ENCODE data around the gene ZNF148. TPM values are rescaled to one million over a fixed set of nuclear protein-coding genes. Genes with fewer than 3 reads are reported as not detected.

ZNF148 gene
- polyA plus RNA-seq, 1 donor: 22.9 TPM

DNA sequence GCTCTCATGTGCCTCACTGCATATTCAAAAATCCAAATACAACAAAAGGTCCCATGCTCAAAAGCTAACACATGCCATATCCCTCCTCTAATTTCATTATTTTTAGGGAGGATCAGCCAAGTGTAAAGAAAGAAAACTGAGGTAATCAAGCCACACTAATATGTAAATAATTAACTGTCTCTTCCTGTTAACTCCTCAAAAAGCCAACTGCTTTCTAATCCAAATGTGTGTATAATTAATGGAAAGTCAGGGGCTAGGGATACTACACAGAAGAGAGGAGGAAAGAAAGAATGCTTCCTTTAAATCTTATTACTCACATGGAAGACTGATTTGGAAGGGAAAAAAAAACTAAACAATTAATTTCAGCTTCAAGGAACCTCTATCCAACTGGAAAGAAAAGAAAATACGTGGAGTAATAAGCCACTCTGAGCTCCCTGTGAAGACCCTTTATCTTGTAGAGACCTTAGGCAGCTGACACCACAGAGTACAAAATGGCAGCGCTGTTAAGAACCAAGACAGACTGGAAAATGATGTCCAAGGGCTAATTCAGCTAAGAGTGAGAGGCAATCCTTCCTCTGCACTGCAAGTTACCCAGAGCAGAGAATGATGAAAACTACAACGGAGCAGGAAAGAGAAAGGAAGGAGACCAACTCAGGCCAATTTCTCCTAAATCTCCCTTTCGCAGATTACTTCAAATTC lies 56.8 kb downstream of the ZNF148 start:
- Histone ChIP-seq H3K4me1 (ENCODE audit: control insufficient read depth, insufficient read depth, low read length) (no peaks in the 10 kb centered on the region), H3K4me3 (ENCODE audit: low read length) (no peak overlapping the region), H3K36me3 (ENCODE audit: control insufficient read depth, insufficient read depth, low read length) (peaks cover 18% of the 10 kb centered on the region), H3K27ac (ENCODE audit: low read length) (no peak overlapping the region), H3K9me3 (ENCODE audit: control insufficient read depth, low read depth, low read length) (no peaks in the 10 kb centered on the region), H3K27me3 (ENCODE audit: control insufficient read depth, insufficient read depth, low read length) (no peaks in the 10 kb centered on the region)
- no peak for DNase-seq
- WGBS (ENCODE audit: insufficient coverage, low lambda C conversion rate): 93% methylated on average over 2 of the region's 4 CpGs

DNA sequence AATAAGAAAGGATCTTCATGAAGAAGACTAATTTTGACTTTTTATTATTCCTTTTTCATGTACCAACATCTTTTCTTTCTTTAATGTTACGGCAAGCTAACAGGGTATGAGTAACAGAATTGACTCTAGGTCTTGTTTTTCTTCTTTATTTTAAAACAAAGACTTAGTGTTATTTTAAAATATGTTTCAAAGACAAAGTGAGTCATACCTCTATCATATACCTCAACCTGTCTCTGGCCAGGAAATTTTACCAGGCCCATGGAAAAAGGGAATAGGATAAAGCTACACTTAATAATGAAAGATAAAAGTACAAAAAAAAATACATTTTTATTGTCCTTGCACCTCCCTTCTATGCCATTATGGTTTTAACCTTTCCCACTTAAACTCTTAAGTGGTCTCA lies 57.4 kb downstream of the ZNF148 start:
- H3K27me3 ChIP-seq (ENCODE audit: control insufficient read depth, insufficient read depth, low read length): no peaks in the 10 kb centered on the region
- DNase-seq: no peak
- peaks cover 21% of the 10 kb centered on the region for H3K36me3 ChIP-seq (ENCODE audit: control insufficient read depth, insufficient read depth, low read length)
- no peak overlapping the region for H3K4me3 ChIP-seq (ENCODE audit: low read length)
- no peaks in the 10 kb centered on the region for H3K9me3 ChIP-seq (ENCODE audit: control insufficient read depth, low read depth, low read length)
- no peak overlapping the region for H3K27ac ChIP-seq (ENCODE audit: low read length)
- H3K4me1 ChIP-seq (ENCODE audit: control insufficient read depth, insufficient read depth, low read length): no peaks in the 10 kb centered on the region
- 100% methylated on average over 1 of the region's 1 CpG for WGBS (ENCODE audit: insufficient coverage, low lambda C conversion rate)

DNA sequence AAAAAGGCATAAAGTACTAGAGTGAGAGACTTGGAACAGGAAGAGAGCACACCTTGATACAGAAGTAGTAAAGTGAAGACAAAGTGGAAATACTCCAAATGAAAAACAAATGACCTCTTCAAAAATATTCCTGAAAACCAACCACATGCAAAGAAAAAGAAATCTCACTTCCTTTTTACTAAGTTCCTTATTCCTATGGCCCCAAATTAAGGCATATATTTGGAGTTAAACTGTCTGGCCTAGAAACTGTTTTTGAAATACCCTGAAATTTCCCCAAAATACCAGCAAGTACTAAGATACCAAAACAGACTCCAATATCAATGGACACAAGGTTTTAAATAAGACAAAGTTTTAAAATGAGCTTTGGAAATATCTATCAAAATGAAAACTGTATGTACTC lies 58.2 kb downstream of the ZNF148 start:
- no peaks in the 10 kb centered on the region for H3K9me3 ChIP-seq (ENCODE audit: control insufficient read depth, low read depth, low read length)
- H3K36me3 ChIP-seq (ENCODE audit: control insufficient read depth, insufficient read depth, low read length): peaks cover 20% of the 10 kb centered on the region
- no peaks in the 10 kb centered on the region for H3K4me1 ChIP-seq (ENCODE audit: control insufficient read depth, insufficient read depth, low read length)
- no peaks in the 10 kb centered on the region for H3K27me3 ChIP-seq (ENCODE audit: control insufficient read depth, insufficient read depth, low read length)
- H3K27ac ChIP-seq (ENCODE audit: low read length): no peak overlapping the region
- H3K4me3 ChIP-seq (ENCODE audit: low read length): no peak overlapping the region
- no peak for DNase-seq

DNA sequence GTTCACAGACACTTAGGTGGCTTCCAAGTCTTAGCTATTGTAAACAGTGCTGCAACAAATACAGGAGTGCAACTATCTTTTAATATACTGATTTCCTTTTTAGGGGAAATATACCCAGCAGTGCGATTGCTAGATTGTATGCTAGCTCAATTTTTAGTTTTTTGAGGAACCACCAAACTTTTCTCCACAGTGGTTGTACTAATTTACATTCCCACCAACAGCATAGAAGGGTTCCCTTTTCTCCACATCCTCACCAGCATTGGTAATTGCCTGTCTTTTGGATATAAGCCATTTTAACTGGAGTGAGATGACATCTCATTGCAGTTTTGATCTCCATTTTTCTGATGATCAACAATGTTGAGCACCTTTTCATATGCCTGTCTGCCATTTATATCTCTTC lies 58.9 kb downstream of the ZNF148 start:
- H3K36me3 ChIP-seq (ENCODE audit: control insufficient read depth, insufficient read depth, low read length): peaks cover 20% of the 10 kb centered on the region
- H3K4me1 ChIP-seq (ENCODE audit: control insufficient read depth, insufficient read depth, low read length): no peaks in the 10 kb centered on the region
- WGBS (ENCODE audit: insufficient coverage, low lambda C conversion rate): no CpG with 5 or more reads among the region's 1 CpG
- no peak overlapping the region for H3K4me3 ChIP-seq (ENCODE audit: low read length)
- no peak for DNase-seq
- H3K27ac ChIP-seq (ENCODE audit: low read length): no peak overlapping the region
- H3K9me3 ChIP-seq (ENCODE audit: control insufficient read depth, low read depth, low read length): no peaks in the 10 kb centered on the region
- no peaks in the 10 kb centered on the region for H3K27me3 ChIP-seq (ENCODE audit: control insufficient read depth, insufficient read depth, low read length)

DNA sequence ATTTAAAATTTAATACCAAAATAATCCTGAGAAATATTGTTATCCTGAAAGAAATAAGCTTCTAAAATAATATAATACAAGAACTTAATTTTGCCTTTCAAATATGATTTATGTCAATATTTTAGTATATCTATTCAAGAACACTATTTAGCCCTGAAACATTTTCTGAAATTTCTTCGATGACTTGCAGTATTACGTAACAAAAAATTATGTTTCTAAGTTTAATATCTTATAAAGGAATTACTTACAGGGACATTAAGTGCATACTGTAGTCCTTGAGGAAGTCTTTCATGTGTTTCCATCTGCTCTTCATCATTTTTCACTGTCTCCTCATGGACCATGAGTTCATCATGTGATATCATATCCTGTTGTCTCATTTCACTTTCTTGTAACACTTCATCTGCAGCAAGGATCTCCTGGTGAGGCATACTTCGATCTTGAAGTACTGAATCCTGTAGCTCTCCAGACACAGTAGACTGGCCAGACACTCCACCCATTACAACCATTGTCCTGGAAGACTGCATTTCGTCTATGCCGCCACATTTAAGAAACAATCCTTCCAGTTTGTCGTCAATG lies 62.0 kb downstream of the ZNF148 start:
- Histone ChIP-seq H3K9me3 (ENCODE audit: control insufficient read depth, low read depth, low read length) (no peaks in the 10 kb centered on the region), H3K36me3 (ENCODE audit: control insufficient read depth, insufficient read depth, low read length) (peaks cover 14% of the 10 kb centered on the region), H3K27ac (ENCODE audit: low read length) (no peak overlapping the region), H3K4me1 (ENCODE audit: control insufficient read depth, insufficient read depth, low read length) (no peaks in the 10 kb centered on the region), H3K4me3 (ENCODE audit: low read length) (no peak overlapping the region), H3K27me3 (ENCODE audit: control insufficient read depth, insufficient read depth, low read length) (no peaks in the 10 kb centered on the region)
- WGBS (ENCODE audit: insufficient coverage, low lambda C conversion rate): 100% methylated on average over 2 of the region's 6 CpGs
- no peak for DNase-seq

DNA sequence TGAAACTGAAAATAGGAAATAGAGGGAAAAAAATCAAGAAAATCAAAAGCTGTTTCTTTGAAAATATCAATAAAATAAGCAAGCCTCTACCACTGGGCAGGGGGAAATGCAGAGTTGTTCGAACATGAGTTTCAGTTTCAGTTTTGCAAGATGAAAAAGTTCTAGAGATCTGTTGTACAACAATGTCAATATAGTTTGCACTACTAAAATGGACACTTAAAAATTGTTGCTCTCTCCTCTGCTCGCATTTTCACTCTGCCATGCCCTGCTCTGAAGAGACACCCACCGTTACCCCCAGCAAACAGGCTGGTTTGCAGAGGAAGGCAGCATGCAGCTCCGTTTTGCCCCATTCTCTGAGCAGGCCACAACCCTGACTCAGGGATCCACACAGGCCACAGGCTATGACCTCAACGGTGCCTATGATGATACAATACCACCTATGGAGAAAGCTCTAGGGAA lies 64.5 kb downstream of the ZNF148 start:
- DNase-seq: peak in 1 of 2 donors; percentile 48
- peaks cover 14% of the 10 kb centered on the region for H3K36me3 ChIP-seq (ENCODE audit: control insufficient read depth, insufficient read depth, low read length)
- no peaks in the 10 kb centered on the region for H3K4me1 ChIP-seq (ENCODE audit: control insufficient read depth, insufficient read depth, low read length)
- H3K27me3 ChIP-seq (ENCODE audit: control insufficient read depth, insufficient read depth, low read length): no peaks in the 10 kb centered on the region
- H3K9me3 ChIP-seq (ENCODE audit: control insufficient read depth, low read depth, low read length): no peaks in the 10 kb centered on the region
- no CpG with 5 or more reads among the region's 5 CpGs for WGBS (ENCODE audit: insufficient coverage, low lambda C conversion rate)
- no peak overlapping the region for H3K4me3 ChIP-seq (ENCODE audit: low read length)
- no peak overlapping the region for H3K27ac ChIP-seq (ENCODE audit: low read length)

DNA sequence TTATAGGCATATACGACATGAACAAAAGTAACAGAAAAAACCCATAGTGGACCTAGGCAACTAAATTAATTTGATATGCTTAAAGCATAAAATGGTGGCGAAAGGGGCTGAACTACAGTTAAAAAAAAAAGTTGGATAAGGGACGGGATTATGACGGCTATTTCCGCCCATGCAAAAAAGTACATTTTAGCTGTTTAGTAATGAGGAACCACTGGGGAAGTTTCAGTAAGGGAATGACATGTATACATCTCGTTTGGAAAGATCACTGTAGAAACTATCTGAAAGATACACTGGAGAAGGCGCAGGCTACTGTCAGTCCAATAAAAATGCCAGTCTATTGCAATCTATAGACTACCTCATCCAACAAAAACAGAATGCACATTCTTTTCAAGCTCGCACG lies 65.6 kb downstream of the ZNF148 start:
- H3K4me1 ChIP-seq (ENCODE audit: control insufficient read depth, insufficient read depth, low read length): no peaks in the 10 kb centered on the region
- no peak for DNase-seq
- 93% methylated on average over 3 of the region's 9 CpGs for WGBS (ENCODE audit: insufficient coverage, low lambda C conversion rate)
- H3K27me3 ChIP-seq (ENCODE audit: control insufficient read depth, insufficient read depth, low read length): no peaks in the 10 kb centered on the region
- no peak overlapping the region for H3K4me3 ChIP-seq (ENCODE audit: low read length)
- H3K36me3 ChIP-seq (ENCODE audit: control insufficient read depth, insufficient read depth, low read length): peaks cover 11% of the 10 kb centered on the region
- no peaks in the 10 kb centered on the region for H3K9me3 ChIP-seq (ENCODE audit: control insufficient read depth, low read depth, low read length)
- H3K27ac ChIP-seq (ENCODE audit: low read length): no peak overlapping the region

DNA sequence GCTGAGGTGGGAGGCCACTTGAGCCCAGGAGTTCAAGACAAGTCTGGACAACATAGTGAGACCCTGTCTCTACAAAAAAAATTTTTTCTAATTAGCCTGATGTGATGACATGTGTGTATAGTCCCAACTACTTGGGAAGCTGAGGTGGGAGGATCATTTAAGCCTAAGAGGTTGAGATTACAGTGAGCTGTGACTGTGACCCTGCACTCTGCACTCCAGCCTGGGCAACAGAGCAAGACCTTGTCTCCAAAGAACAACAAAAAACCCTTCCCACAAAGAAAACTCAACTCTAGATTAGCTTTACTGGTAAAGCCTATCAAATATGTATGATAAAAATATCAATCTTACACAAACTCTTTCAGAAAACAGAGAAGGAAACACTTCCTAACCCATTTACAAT lies 68.5 kb downstream of the ZNF148 start:
- Histone ChIP-seq H3K4me1 (ENCODE audit: control insufficient read depth, insufficient read depth, low read length) (no peaks in the 10 kb centered on the region), H3K4me3 (ENCODE audit: low read length) (no peak overlapping the region), H3K27ac (ENCODE audit: low read length) (no peak overlapping the region), H3K36me3 (ENCODE audit: control insufficient read depth, insufficient read depth, low read length) (peaks cover 9% of the 10 kb centered on the region), H3K27me3 (ENCODE audit: control insufficient read depth, insufficient read depth, low read length) (no peaks in the 10 kb centered on the region), H3K9me3 (ENCODE audit: control insufficient read depth, low read depth, low read length) (no peaks in the 10 kb centered on the region)
- no peak for DNase-seq

DNA sequence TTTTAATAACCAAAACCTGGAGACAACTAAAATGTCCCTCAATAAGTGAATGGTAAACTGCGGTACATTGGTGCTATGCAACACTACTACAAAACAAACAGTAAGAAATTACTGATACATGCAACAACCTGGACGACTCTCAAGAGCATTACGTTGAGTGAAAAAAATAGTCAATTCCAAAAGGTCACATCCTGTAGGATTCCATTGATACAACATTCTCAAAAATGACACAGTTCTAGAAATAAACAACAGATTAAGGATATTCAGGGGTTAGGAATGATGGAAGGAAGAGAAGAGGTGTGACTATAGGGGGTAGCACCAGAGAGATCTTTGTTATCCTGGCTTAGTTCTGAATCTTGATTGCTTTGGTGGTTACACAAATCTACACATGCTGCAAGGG lies 72.2 kb downstream of the ZNF148 start:
- WGBS (ENCODE audit: insufficient coverage, low lambda C conversion rate): no CpG with 5 or more reads among the region's 3 CpGs
- no peak overlapping the region for H3K4me3 ChIP-seq (ENCODE audit: low read length)
- H3K36me3 ChIP-seq (ENCODE audit: control insufficient read depth, insufficient read depth, low read length): peaks cover 6% of the 10 kb centered on the region
- no peaks in the 10 kb centered on the region for H3K4me1 ChIP-seq (ENCODE audit: control insufficient read depth, insufficient read depth, low read length)
- H3K27ac ChIP-seq (ENCODE audit: low read length): no peak overlapping the region
- DNase-seq: no peak
- no peaks in the 10 kb centered on the region for H3K27me3 ChIP-seq (ENCODE audit: control insufficient read depth, insufficient read depth, low read length)
- no peaks in the 10 kb centered on the region for H3K9me3 ChIP-seq (ENCODE audit: control insufficient read depth, low read depth, low read length)

DNA sequence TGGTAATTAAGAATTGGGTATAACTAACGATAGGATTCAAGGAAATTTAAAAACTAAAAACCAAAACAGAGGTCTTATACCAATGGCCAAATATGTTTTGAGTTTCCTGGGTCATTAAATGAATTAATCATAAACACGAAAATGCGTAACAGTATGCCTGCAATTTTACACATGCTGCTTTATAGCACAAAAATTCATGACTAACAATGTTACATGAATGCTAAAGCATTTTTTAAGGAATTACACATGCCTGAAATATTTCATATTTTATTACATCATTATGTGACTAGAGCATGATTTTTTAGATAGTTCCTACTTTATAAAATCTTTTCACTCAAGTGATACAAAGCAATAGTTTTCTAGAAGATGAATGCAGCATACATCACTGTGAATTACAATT lies 74.7 kb downstream of the ZNF148 start:
- no peak overlapping the region for H3K4me3 ChIP-seq (ENCODE audit: low read length)
- no peak for DNase-seq
- WGBS (ENCODE audit: insufficient coverage, low lambda C conversion rate): 89% methylated on average over 2 of the region's 3 CpGs
- H3K9me3 ChIP-seq (ENCODE audit: control insufficient read depth, low read depth, low read length): no peaks in the 10 kb centered on the region
- H3K27ac ChIP-seq (ENCODE audit: low read length): no peak overlapping the region
- H3K27me3 ChIP-seq (ENCODE audit: control insufficient read depth, insufficient read depth, low read length): no peaks in the 10 kb centered on the region
- peaks cover 6% of the 10 kb centered on the region for H3K36me3 ChIP-seq (ENCODE audit: control insufficient read depth, insufficient read depth, low read length)
- H3K4me1 ChIP-seq (ENCODE audit: control insufficient read depth, insufficient read depth, low read length): no peaks in the 10 kb centered on the region

DNA sequence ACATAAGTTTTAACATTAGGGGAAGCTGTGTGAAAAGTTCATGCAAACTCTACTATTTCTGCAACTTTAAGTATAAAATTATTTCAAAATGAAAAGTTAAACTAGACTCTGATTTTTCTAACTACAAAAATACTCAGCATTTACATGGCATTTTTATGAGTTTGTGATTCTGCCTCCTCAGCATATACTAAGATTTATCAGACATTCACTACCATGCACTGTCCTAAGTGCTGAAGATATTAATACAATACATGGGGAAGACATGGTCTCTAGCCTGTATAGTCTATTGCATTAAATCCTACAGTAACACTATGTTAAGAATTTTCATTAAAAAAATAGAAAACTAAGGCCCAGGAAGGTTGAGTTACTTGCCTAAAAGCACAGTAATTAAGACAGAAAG lies 80.7 kb downstream of the ZNF148 start:
- Histone ChIP-seq H3K36me3 (ENCODE audit: control insufficient read depth, insufficient read depth, low read length) (no peaks in the 10 kb centered on the region), H3K27me3 (ENCODE audit: control insufficient read depth, insufficient read depth, low read length) (no peaks in the 10 kb centered on the region), H3K4me3 (ENCODE audit: low read length) (no peak overlapping the region), H3K4me1 (ENCODE audit: control insufficient read depth, insufficient read depth, low read length) (no peaks in the 10 kb centered on the region), H3K27ac (ENCODE audit: low read length) (no peak overlapping the region), H3K9me3 (ENCODE audit: control insufficient read depth, low read depth, low read length) (no peaks in the 10 kb centered on the region)
- no peak for DNase-seq

Data from large intestine (tissue), 3 donors.